HG03175 (cell line): ENCODE measurements around the gene USH2A.

Source experiments
- ATAC-seq: cut with Tn5 transposase; IDR thresholded peaks from one replicate; pipeline ENCODE4 v1.9.1; 2021; ENCODE audit warnings: mild to moderate bottlenecking, moderate library complexity; ENCODE audit not compliant: unreplicated experiment

USH2A gene

GRCh38 chr1:216209125-216209524 is 214.1 kb downstream of the USH2A start:
- ATAC-seq, result no peak

GRCh38 chr1:216207154-216207553 is 216.1 kb downstream of the USH2A start:
- no peak for ATAC-seq

GRCh38 chr1:216205176-216205575 is 218.1 kb downstream of the USH2A start:
- ATAC-seq, result no peak

GRCh38 chr1:216201946-216202345 is 221.3 kb downstream of the USH2A start:
- no peak for ATAC-seq

GRCh38 chr1:216200941-216201340 is 222.3 kb downstream of the USH2A start:
- ATAC-seq, result no peak

- ATAC-seq, result no peak
These were observed 228.5 kb downstream of the USH2A start for GRCh38 chr1:216194721-216195120.

- no peak for ATAC-seq
These were observed 229.3 kb downstream of the USH2A start for GRCh38 chr1:216193839-216194443.

GRCh38 chr1:216190438-216190837 is 232.8 kb downstream of the USH2A start:
- no peak for ATAC-seq

GRCh38 chr1:216186816-216187215 is 236.4 kb downstream of the USH2A start:
- ATAC-seq, result no peak

GRCh38 chr1:216186141-216186540 is 237.1 kb downstream of the USH2A start:
- no peak for ATAC-seq

- ATAC-seq, result no peak
These were observed 239.0 kb downstream of the USH2A start for GRCh38 chr1:216184126-216184680.

- ATAC-seq, result no peak
These were observed 239.8 kb downstream of the USH2A start for GRCh38 chr1:216183454-216183853.

GRCh38 chr1:216183007-216183406 is 240.2 kb downstream of the USH2A start:
- ATAC-seq, result no peak

- no peak for ATAC-seq
These were observed 241.7 kb downstream of the USH2A start for GRCh38 chr1:216181590-216181989.

GRCh38 chr1:216178281-216178680 is 245.0 kb downstream of the USH2A start:
- no peak for ATAC-seq

GRCh38 chr1:216176970-216177369 is 246.3 kb downstream of the USH2A start:
- no peak for ATAC-seq

- ATAC-seq, result no peak
These were observed 247.5 kb downstream of the USH2A start for GRCh38 chr1:216175714-216176113.

GRCh38 chr1:216173376-216173995 is 249.8 kb downstream of the USH2A start:
- ATAC-seq, result no peak

- no peak for ATAC-seq
These were observed 253.9 kb downstream of the USH2A start for GRCh38 chr1:216169351-216169750.

GRCh38 chr1:216168546-216168945 is 254.7 kb downstream of the USH2A start:
- ATAC-seq, result no peak

GRCh38 chr1:216154063-216154462 is 269.2 kb downstream of the USH2A start:
- ATAC-seq, result no peak

GRCh38 chr1:216153130-216153529 is 270.1 kb downstream of the USH2A start:
- no peak for ATAC-seq
